ENCODE measurements around the gene ADCK1. TPM values are rescaled to one million over a fixed set of nuclear protein-coding genes. Genes with fewer than 3 reads are reported as not detected.

The ADCK1 gene
- polyA plus RNA-seq, 3 donors, result 3.7 to 33.0 (median 5.4) TPM

DNA sequence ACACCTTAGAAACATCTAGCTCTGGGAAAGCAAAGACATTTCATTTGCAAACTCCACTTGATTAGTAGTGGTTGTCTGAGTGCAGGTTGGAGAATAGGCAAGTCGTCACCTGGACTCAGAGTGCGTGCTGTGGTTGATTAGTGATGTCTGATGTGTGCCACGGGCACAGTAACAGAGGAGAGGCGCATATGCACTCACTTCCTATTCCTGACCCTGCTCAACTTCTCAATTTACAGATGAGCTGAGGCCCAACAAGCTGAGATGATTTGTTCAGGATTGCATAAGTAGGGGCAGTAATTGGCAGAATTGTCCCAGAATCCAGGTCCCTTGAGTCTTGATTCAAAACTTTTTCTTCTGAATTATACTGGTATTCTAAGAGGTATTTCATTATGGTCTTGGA, 44.9 kb downstream of the ADCK1 start:
- Histone ChIP-seq H3K27ac (ENCODE audit: low read depth in 1 of 2, low read length in 2 of 2) (peak overlapping the region in 1 of 2 donors; percentile 16), H3K4me3 (replicated peaks in 1 of 3; ENCODE audit: low read depth in 2 of 3, low read length in 3 of 3) (no peak overlapping the region), H4K20me1 (ENCODE audit: insufficient read depth, low read length) (no peaks in the 10 kb centered on the region), H3K4me1 (ENCODE audit: control insufficient read depth in 1 of 2, insufficient read depth in 2 of 2, low read length in 2 of 2) (peaks cover 4 to 8% of the 10 kb centered on the region in 2 donors), H3K79me2 (ENCODE audit: insufficient read depth, low read length) (no peaks in the 10 kb centered on the region), H3K27me3 (ENCODE audit: control insufficient read depth in 2 of 2, insufficient read depth in 2 of 2, low read length in 2 of 2) (no peaks in the 10 kb centered on the region), H3K36me3 (replicated peaks in 1 of 2; ENCODE audit: control insufficient read depth in 1 of 2, insufficient read depth in 2 of 2, low read length in 2 of 2) (no peaks in the 10 kb centered on the region), H3K9ac (ENCODE audit: insufficient read depth, low read length, poor library complexity, severe bottlenecking) (no peak overlapping the region), H3K9me3 (replicated peaks in 1 of 2; ENCODE audit: control insufficient read depth in 1 of 2, insufficient read depth in 1 of 2, low read length in 2 of 2) (no peaks in the 10 kb centered on the region), H2AFZ (ENCODE audit: insufficient read depth, low read depth, low read length, poor library complexity, severe bottlenecking) (no peak overlapping the region), H3K4me2 (replicated peaks; ENCODE audit: extremely low read depth, low read length, poor library complexity, severe bottlenecking) (no peak overlapping the region)
- TF ChIP-seq, protein P1, sequence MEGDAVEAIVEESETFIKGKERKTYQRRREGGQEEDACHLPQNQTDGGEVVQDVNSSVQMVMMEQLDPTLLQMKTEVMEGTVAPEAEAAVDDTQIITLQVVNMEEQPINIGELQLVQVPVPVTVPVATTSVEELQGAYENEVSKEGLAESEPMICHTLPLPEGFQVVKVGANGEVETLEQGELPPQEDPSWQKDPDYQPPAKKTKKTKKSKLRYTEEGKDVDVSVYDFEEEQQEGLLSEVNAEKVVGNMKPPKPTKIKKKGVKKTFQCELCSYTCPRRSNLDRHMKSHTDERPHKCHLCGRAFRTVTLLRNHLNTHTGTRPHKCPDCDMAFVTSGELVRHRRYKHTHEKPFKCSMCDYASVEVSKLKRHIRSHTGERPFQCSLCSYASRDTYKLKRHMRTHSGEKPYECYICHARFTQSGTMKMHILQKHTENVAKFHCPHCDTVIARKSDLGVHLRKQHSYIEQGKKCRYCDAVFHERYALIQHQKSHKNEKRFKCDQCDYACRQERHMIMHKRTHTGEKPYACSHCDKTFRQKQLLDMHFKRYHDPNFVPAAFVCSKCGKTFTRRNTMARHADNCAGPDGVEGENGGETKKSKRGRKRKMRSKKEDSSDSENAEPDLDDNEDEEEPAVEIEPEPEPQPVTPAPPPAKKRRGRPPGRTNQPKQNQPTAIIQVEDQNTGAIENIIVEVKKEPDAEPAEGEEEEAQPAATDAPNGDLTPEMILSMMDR (IDR thresholded peaks at IDR 0.05), result no peak
- H3K27me3 Mint-ChIP-seq (ENCODE audit: low read depth in 3 of 3), result peaks cover 0 to 2% (median 0%) of the 10 kb centered on the region in 3 donors
- H3K27ac Mint-ChIP-seq, result peak overlapping the region in 1 of 7 donors; percentile 33
- H3K4me3 Mint-ChIP-seq, result no peak overlapping the region
- DNase-seq, result no peak
- intact Hi-C loops (cut with micrococcal nuclease), result no loop called here
- H3K9me3 Mint-ChIP-seq, result peaks cover 0 to 4% (median 0%) of the 10 kb centered on the region in 7 donors
- H3K4me1 Mint-ChIP-seq, result peaks cover 19% of the 10 kb centered on the region
- peaks cover 2 to 4% of the 10 kb centered on the region in 2 donors for H3K36me3 Mint-ChIP-seq
- no CpG with 5 or more reads among the region's 4 CpGs for WGBS (ENCODE audit: insufficient coverage)

DNA sequence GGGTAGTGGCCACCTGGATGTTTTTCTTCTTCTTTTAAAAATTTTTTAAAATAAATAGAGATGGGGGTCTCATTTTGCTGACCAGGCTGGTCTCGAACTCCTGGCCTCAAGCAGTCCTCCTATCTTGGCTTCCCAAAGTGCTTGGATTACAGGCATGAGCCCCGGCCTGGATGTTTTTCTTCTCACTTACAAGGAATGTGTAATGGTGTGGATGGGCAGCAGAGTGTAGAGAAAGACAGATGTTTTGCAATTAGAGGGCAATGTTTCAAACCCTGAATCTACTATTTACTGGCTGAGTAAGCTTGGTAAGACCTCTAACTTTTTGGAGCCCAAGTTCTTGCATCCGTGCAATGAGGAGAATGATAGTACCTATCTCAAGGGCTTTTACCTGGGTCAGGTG, 48.1 kb downstream of the ADCK1 start:
- H3K4me1 Mint-ChIP-seq, result peaks cover 15% of the 10 kb centered on the region
- H3K9me3 Mint-ChIP-seq, result peaks cover 0 to 4% (median 1%) of the 10 kb centered on the region in 7 donors
- no peak overlapping the region for H3K4me3 Mint-ChIP-seq
- H4K20me1 ChIP-seq (ENCODE audit: insufficient read depth, low read length), result no peaks in the 10 kb centered on the region
- H2AFZ ChIP-seq (ENCODE audit: insufficient read depth, low read depth, low read length, poor library complexity, severe bottlenecking), result no peak overlapping the region
- WGBS (ENCODE audit: insufficient coverage), result no CpG with 5 or more reads among the region's 3 CpGs
- H3K4me1 ChIP-seq (ENCODE audit: control insufficient read depth in 1 of 2, insufficient read depth in 2 of 2, low read length in 2 of 2), result peaks cover 4 to 8% of the 10 kb centered on the region in 2 donors
- H3K9ac ChIP-seq (ENCODE audit: insufficient read depth, low read length, poor library complexity, severe bottlenecking), result no peak overlapping the region
- H3K36me3 Mint-ChIP-seq, result peaks cover 1 to 2% of the 10 kb centered on the region in 2 donors
- no peaks in the 10 kb centered on the region for H3K36me3 ChIP-seq (replicated peaks in 1 of 2; ENCODE audit: control insufficient read depth in 1 of 2, insufficient read depth in 2 of 2, low read length in 2 of 2)
- no peaks in the 10 kb centered on the region for H3K9me3 ChIP-seq (replicated peaks in 1 of 2; ENCODE audit: control insufficient read depth in 1 of 2, insufficient read depth in 1 of 2, low read length in 2 of 2)
- no peak overlapping the region for H3K4me2 ChIP-seq (replicated peaks; ENCODE audit: extremely low read depth, low read length, poor library complexity, severe bottlenecking)
- no peak overlapping the region for H3K4me3 ChIP-seq (replicated peaks in 1 of 3; ENCODE audit: low read depth in 2 of 3, low read length in 3 of 3)
- intact Hi-C loops (cut with micrococcal nuclease), result no loop called here
- DNase-seq, result no peak
- H3K27me3 Mint-ChIP-seq (ENCODE audit: low read depth in 3 of 3), result no peaks in the 10 kb centered on the region
- no peaks in the 10 kb centered on the region for H3K27me3 ChIP-seq (ENCODE audit: control insufficient read depth in 2 of 2, insufficient read depth in 2 of 2, low read length in 2 of 2)
- TF ChIP-seq, protein P1 (IDR thresholded peaks at IDR 0.05), result no peak
- no peak overlapping the region for H3K27ac Mint-ChIP-seq
- H3K27ac ChIP-seq (ENCODE audit: low read depth in 1 of 2, low read length in 2 of 2), result no peak overlapping the region
- no peaks in the 10 kb centered on the region for H3K79me2 ChIP-seq (ENCODE audit: insufficient read depth, low read length)
